ENCODE data around the gene GLO1.

GLO1 gene

DNA sequence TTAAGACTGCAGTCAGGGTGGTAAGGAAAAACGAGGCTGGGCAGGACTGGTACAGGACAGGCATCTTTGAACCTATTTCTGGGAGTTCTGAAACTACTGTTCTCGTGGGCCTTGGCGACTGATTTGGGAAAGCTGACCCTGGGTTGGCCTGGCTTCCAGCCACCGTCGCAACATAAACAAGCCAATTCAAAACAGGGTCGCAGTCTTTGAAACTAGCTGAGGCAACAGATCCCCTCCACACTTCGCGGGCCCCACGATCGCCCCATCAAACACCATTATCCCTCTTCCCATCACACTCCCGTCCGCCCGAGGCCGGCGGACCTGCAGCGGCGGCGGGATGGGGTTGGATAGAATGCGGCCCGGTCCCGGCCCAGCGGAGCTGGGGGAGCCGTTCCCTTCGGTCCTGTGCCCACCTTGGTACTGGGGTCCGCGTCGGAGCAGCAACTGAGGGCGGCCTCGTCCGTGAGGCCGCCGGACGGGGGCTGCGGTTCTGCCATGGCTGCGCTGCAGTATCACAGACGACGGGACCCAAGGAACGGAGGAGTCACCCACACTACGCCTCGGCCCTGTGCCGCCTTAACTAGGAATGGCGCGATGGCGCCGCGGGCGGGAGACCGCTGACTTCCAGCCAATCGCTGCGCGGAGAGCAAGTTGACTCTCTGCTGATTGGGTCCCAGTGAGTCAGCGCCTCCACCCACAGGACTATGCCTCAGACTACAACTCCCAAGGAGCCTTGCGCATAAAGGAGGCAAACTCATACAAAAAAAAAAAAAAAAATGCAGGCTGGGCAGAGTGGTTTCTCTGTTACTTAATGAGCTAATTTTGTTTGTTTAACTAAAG lies at the start of gene GLO1:
Gene GLO1 (minus strand): TSS at position 588 of the 840 bp plus-strand sequence. CDS start 91 bp downstream, at position 497.
- H3K4me1 ChIP-seq (ENCODE audit: control insufficient read depth, insufficient read depth, low read length) = no peaks in the 10 kb centered on the region
- no peaks in the 10 kb centered on the region for H3K36me3 ChIP-seq (ENCODE audit: control insufficient read depth, insufficient read depth, low read length)
- no peak within 1 kb of the TSS for H3K27ac ChIP-seq (ENCODE audit: low read length)
- no peaks in the 10 kb centered on the region for H3K27me3 ChIP-seq (ENCODE audit: control insufficient read depth, insufficient read depth, low read length)
- no CpG with 5 or more reads among the region's 53 CpGs for WGBS (ENCODE audit: insufficient coverage, insufficient read length)
- no peaks in the 10 kb centered on the region for H3K9me3 ChIP-seq (ENCODE audit: control insufficient read depth, insufficient read depth, low read length)
- peak; percentile 94 for DNase-seq (ENCODE audit: low read depth, low spot score)
- peak within 1 kb of the TSS; percentile 93 for H3K4me3 ChIP-seq (ENCODE audit: low read length)

DNA sequence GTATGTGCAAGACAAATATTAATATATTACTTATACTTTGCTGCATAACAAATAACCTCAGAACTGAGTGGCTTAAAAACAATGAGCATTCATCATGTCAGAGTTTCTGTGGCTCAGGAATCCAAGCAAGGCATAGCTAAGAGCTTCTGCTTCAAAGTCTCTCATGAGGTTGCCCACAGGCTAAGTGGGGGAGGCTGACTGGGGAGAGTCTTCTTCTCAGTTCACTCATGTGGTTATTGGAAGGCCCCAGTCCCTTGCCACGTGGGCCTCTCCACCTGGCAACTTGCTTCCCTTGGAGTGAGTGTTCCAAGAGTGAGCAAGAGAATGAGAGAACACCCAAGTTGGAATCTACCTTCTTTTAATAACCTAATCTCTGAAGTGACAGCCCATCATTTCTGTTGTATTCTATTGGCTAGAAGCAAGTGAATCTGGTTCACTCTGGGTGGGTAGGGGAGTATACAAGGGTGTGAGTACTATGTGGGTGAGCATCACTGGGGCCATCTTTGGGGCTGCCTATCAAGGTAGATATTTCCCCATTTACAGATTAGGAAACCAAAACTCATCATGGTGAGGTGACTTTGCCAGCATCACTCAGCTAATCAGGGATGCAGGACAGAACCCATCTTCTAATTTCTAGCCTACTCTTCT lies 48.1 kb upstream of the GLO1 start:
- Histone ChIP-seq H3K27me3 (ENCODE audit: control insufficient read depth, insufficient read depth, low read length) (no peaks in the 10 kb centered on the region), H3K27ac (ENCODE audit: low read length) (no peak overlapping the region), H3K4me1 (ENCODE audit: control insufficient read depth, insufficient read depth, low read length) (no peaks in the 10 kb centered on the region)

DNA sequence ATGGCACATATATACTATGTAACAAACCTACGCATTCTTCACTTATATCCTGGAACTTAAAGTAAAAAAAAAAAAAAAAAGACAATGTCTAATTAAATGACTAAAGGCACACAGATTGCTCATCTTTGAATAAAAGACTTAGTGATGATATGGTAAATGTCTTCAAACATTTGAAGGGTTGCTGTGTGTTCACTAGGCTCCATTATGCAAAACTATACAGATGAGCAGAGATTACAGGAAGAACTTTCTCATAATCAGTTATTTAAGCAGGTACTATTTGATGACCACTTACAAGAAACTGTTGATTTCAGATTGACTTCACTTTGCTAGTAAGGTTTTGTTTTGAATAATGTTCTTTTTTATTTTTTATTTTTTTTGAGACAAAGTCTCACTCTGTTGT lies 46.5 kb upstream of the GLO1 start:
- WGBS (ENCODE audit: insufficient coverage, insufficient read length) = no CpG with 5 or more reads among the region's 1 CpG
- Histone ChIP-seq H3K27ac (ENCODE audit: low read length) (no peak overlapping the region), H3K9me3 (ENCODE audit: control insufficient read depth, insufficient read depth, low read length) (no peaks in the 10 kb centered on the region), H3K27me3 (ENCODE audit: control insufficient read depth, insufficient read depth, low read length) (no peaks in the 10 kb centered on the region), H3K36me3 (ENCODE audit: control insufficient read depth, insufficient read depth, low read length) (no peaks in the 10 kb centered on the region), H3K4me3 (ENCODE audit: low read length) (no peak overlapping the region), H3K4me1 (ENCODE audit: control insufficient read depth, insufficient read depth, low read length) (no peaks in the 10 kb centered on the region)
- DNase-seq (ENCODE audit: low read depth, low spot score) = no peak

More for the DNA sequence above, 48.1 kb upstream of the GLO1 start:
- Histone ChIP-seq H3K9me3 (ENCODE audit: control insufficient read depth, insufficient read depth, low read length) (no peaks in the 10 kb centered on the region), H3K36me3 (ENCODE audit: control insufficient read depth, insufficient read depth, low read length) (no peaks in the 10 kb centered on the region), H3K4me3 (ENCODE audit: low read length) (no peak overlapping the region)
- no peak for DNase-seq (ENCODE audit: low read depth, low spot score)
- no CpG with 5 or more reads among the region's 1 CpG for WGBS (ENCODE audit: insufficient coverage, insufficient read length)

DNA sequence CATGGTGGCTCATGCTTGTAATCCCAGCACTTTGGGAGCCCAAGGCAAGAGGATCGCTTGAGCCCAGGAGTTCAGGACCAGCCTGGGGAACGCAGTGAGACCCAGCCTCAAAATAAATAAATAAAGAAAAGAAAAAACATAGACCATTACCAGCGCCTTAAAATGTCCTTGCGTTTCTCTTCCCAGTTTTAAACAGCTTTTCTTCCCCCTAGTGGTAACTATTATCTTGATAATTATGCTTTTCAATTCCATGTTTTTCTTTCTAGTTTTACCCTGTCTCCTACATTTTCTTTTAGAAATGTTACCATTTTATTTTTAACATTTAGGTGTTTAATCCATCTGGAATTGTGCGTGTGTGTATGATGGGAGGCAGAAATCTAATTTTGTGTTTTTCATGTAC lies 36.6 kb upstream of the GLO1 start:
- DNase-seq (ENCODE audit: low read depth, low spot score) = no peak
- H3K4me1 ChIP-seq (ENCODE audit: control insufficient read depth, insufficient read depth, low read length) = no peaks in the 10 kb centered on the region
- no CpG with 5 or more reads among the region's 5 CpGs for WGBS (ENCODE audit: insufficient coverage, insufficient read length)

DNA sequence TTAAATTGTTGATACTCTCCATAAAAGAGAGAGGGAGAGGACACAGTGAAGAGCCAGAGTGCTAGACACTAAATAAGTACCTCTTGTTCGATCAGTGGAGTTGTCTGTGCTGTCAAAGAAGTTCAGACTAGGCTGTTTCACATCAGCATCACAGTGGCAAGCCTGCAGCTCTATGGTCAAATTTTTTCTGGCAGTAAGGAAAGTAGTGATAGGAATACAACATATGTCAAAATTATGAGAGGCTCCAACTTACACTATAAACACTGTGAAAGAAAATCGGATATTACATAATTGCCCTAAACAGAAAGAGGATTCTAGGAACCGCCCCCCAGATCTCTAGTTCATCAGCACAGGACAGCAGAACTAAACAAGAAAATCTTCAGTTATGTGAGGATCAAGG lies 35.3 kb upstream of the GLO1 start:
- Histone ChIP-seq H3K9me3 (ENCODE audit: control insufficient read depth, insufficient read depth, low read length) (no peaks in the 10 kb centered on the region), H3K27me3 (ENCODE audit: control insufficient read depth, insufficient read depth, low read length) (no peaks in the 10 kb centered on the region), H3K27ac (ENCODE audit: low read length) (no peak overlapping the region), H3K4me1 (ENCODE audit: control insufficient read depth, insufficient read depth, low read length) (no peaks in the 10 kb centered on the region), H3K4me3 (ENCODE audit: low read length) (no peak overlapping the region), H3K36me3 (ENCODE audit: control insufficient read depth, insufficient read depth, low read length) (no peaks in the 10 kb centered on the region)
- no peak for DNase-seq (ENCODE audit: low read depth, low spot score)
- WGBS (ENCODE audit: insufficient coverage, insufficient read length) = no CpG with 5 or more reads among the region's 3 CpGs

More for the DNA sequence above, 36.6 kb upstream of the GLO1 start:
- H3K36me3 ChIP-seq (ENCODE audit: control insufficient read depth, insufficient read depth, low read length) = no peaks in the 10 kb centered on the region
- no peaks in the 10 kb centered on the region for H3K27me3 ChIP-seq (ENCODE audit: control insufficient read depth, insufficient read depth, low read length)
- H3K9me3 ChIP-seq (ENCODE audit: control insufficient read depth, insufficient read depth, low read length) = no peaks in the 10 kb centered on the region
- H3K27ac ChIP-seq (ENCODE audit: low read length) = no peak overlapping the region
- H3K4me3 ChIP-seq (ENCODE audit: low read length) = no peak overlapping the region

DNA sequence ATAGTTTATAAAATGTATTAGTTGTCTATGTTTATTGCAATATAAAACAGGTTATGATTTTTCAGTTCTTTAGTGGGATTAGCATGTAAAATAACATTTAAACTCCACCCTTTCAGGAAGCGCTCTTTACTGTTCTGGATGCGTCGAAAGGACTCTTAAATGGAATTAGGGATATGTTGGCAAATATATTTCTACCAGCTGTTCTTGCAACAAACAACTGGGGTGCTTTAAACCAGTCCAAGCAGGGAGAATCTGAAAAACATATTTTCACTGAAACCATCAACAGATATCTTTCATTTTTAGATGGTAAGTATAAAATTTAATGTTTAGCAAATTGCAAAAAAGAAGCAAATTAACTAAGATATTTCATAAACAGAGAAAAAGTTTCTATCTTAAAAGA lies 34.0 kb upstream of the GLO1 start:
- no peak overlapping the region for H3K4me3 ChIP-seq (ENCODE audit: low read length)
- no peaks in the 10 kb centered on the region for H3K9me3 ChIP-seq (ENCODE audit: control insufficient read depth, insufficient read depth, low read length)
- H3K27me3 ChIP-seq (ENCODE audit: control insufficient read depth, insufficient read depth, low read length) = no peaks in the 10 kb centered on the region
- WGBS (ENCODE audit: insufficient coverage, insufficient read length) = no CpG with 5 or more reads among the region's 3 CpGs
- H3K4me1 ChIP-seq (ENCODE audit: control insufficient read depth, insufficient read depth, low read length) = no peaks in the 10 kb centered on the region
- DNase-seq (ENCODE audit: low read depth, low spot score) = no peak
- H3K27ac ChIP-seq (ENCODE audit: low read length) = no peak overlapping the region
- no peaks in the 10 kb centered on the region for H3K36me3 ChIP-seq (ENCODE audit: control insufficient read depth, insufficient read depth, low read length)

DNA sequence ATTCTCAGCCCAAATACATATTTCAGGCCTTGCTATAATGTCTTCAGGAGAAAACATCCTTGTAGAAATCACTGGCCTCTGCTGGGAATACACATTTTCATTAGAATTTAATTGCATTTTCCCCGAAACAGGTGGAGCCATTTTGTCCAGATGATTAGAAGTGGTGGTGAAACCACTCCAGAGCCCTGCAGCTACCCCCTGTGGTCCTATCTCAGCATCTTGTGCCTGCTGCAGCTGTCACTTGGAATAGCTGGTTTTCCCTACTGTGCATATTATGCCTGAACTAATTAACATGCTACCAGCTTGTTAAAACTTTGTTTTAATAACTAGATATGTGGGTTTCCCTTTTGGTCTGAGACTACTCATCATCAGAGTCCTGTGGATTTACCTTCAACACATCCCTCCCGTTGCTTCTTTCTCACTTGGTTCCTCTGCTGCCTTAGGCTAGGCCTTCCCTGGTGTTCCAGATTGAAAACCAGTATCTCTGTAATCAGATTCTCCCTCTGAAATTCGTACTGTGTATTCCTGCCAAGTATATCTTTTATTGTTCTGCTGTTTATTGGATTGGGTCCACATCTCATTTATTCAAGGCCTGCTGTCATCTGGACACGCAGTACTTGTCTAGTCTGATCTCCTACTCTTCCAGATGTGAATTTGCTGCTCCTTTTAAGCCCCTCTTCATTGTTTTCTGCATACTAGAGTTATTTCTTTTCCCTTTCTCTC lies 27.4 kb upstream of the GLO1 start:
- no peaks in the 10 kb centered on the region for H3K36me3 ChIP-seq (ENCODE audit: control insufficient read depth, insufficient read depth, low read length)
- no CpG with 5 or more reads among the region's 4 CpGs for WGBS (ENCODE audit: insufficient coverage, insufficient read length)
- no peak for DNase-seq (ENCODE audit: low read depth, low spot score)
- no peaks in the 10 kb centered on the region for H3K9me3 ChIP-seq (ENCODE audit: control insufficient read depth, insufficient read depth, low read length)
- H3K27me3 ChIP-seq (ENCODE audit: control insufficient read depth, insufficient read depth, low read length) = no peaks in the 10 kb centered on the region
- H3K27ac ChIP-seq (ENCODE audit: low read length) = no peak overlapping the region
- H3K4me3 ChIP-seq (ENCODE audit: low read length) = no peak overlapping the region
- H3K4me1 ChIP-seq (ENCODE audit: control insufficient read depth, insufficient read depth, low read length) = no peaks in the 10 kb centered on the region

DNA sequence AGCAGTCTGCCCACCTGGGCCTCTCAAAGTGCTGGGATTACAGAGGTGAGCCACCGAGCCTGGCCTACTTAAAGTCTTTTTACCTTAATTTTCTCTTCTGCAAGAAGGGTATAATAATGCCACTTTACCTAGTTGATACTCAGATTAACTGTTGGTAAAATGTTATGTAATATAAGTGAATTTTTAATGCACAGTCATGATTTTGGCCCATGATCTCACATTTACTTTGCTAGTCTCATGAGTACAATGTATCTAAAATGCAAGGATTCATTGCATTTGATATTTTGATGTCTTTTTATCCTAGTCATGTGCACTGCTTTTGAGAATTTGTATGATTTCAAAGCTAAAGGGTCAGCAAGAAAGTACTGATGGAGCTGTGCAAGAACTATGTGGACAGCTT lies 25.3 kb upstream of the GLO1 start:
- Histone ChIP-seq H3K27ac (ENCODE audit: low read length) (no peak overlapping the region), H3K27me3 (ENCODE audit: control insufficient read depth, insufficient read depth, low read length) (no peaks in the 10 kb centered on the region), H3K9me3 (ENCODE audit: control insufficient read depth, insufficient read depth, low read length) (no peaks in the 10 kb centered on the region), H3K4me3 (ENCODE audit: low read length) (no peak overlapping the region), H3K36me3 (ENCODE audit: control insufficient read depth, insufficient read depth, low read length) (no peaks in the 10 kb centered on the region), H3K4me1 (ENCODE audit: control insufficient read depth, insufficient read depth, low read length) (no peaks in the 10 kb centered on the region)
- no CpG with 5 or more reads among the region's 1 CpG for WGBS (ENCODE audit: insufficient coverage, insufficient read length)
- DNase-seq (ENCODE audit: low read depth, low spot score) = no peak

DNA sequence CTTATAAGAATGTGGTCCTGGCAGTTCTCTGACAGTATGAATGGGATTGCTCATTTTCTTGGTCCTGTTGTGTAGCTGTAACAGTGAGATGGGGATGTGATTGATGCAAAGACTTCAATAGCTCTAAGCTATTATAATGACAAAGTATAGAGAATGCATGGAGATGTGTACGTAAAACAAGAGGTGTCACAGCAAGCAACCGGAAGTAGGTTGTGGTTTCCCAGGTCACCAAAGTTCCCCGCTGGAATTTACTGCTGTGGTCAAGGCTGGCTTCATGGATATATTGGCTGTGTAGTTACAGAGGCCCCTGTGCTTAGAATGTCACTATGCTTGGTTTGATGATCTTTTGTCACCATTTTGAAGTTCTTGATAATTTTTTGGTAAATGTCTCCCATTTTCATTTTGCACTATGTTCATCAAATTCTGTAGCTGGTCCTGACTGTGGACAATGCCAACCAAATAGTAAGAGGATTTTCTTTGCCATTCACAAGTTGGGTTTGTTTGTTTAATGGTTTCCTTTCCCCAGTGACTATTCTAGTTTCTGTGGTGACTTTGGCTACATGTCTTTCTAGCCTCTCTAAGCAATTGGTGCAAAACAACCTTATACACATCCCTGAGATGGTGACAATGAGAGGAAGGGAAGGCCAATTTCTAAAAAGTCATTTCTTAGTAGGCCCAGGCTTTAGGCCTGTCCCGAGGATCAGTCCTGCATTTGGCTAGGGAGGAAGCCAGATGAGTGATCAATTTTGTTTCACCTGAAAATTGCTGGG lies 22.7 kb upstream of the GLO1 start:
- no peaks in the 10 kb centered on the region for H3K27me3 ChIP-seq (ENCODE audit: control insufficient read depth, insufficient read depth, low read length)
- no peaks in the 10 kb centered on the region for H3K9me3 ChIP-seq (ENCODE audit: control insufficient read depth, insufficient read depth, low read length)
- no peaks in the 10 kb centered on the region for H3K36me3 ChIP-seq (ENCODE audit: control insufficient read depth, insufficient read depth, low read length)
- no peak for DNase-seq (ENCODE audit: low read depth, low spot score)
- no peak overlapping the region for H3K27ac ChIP-seq (ENCODE audit: low read length)
- no CpG with 5 or more reads among the region's 4 CpGs for WGBS (ENCODE audit: insufficient coverage, insufficient read length)
- no peaks in the 10 kb centered on the region for H3K4me1 ChIP-seq (ENCODE audit: control insufficient read depth, insufficient read depth, low read length)
- H3K4me3 ChIP-seq (ENCODE audit: low read length) = no peak overlapping the region

DNA sequence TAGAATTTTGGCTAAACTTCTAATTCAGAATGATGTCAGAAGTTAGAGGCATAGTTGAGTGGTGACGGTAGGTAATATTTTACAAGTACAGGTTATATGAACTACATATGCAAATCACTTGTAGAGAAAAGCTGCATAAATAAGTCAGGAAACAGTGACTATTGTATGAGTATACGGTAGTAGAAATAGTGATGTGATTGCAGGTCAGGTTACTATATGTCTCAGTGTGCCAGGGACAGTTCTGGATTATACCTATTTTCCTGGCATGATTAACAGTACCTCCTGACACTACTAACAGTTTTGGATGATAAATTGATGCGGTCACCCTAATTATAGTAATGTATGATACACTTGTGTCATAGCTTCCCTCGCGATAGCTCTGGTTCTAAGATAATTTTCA lies 21.4 kb upstream of the GLO1 start:
- Histone ChIP-seq H3K36me3 (ENCODE audit: control insufficient read depth, insufficient read depth, low read length) (no peaks in the 10 kb centered on the region), H3K4me3 (ENCODE audit: low read length) (no peak overlapping the region), H3K27ac (ENCODE audit: low read length) (no peak overlapping the region), H3K9me3 (ENCODE audit: control insufficient read depth, insufficient read depth, low read length) (no peaks in the 10 kb centered on the region), H3K27me3 (ENCODE audit: control insufficient read depth, insufficient read depth, low read length) (no peaks in the 10 kb centered on the region), H3K4me1 (ENCODE audit: control insufficient read depth, insufficient read depth, low read length) (no peaks in the 10 kb centered on the region)
- no peak for DNase-seq (ENCODE audit: low read depth, low spot score)
- no CpG with 5 or more reads among the region's 5 CpGs for WGBS (ENCODE audit: insufficient coverage, insufficient read length)
